Activated CD8-positive, alpha-beta T cell treated with anti-CD3 and anti-CD28 coated beads for 36 hours (primary cell): ENCODE results near the gene MTIF2. TPM values are rescaled to one million over a fixed set of nuclear protein-coding genes. Genes with fewer than 3 reads are reported as not detected.

Experiments
- ATAC-seq: fragments of 200-7000 bp; cut with Tn5 transposase; one replicate; pipeline ENCODE4 v1.10.0; 2021; ENCODE audit warnings: mild to moderate bottlenecking, moderate library complexity
- CTCF ChIA-PET: fragments of 350-600 bp; sonication (Branson Sonifier 250); formaldehyde crosslinking; loops from one replicate; lab custom pipeline; 2021; ENCODE audit warnings: antibody characterized with exemption; lab: Charles Lee
- POLR2A ChIA-PET: fragments of 350-600 bp; sonication (Branson Sonifier 250); formaldehyde crosslinking; loops from one replicate; lab custom pipeline; 2021; ENCODE audit warnings: antibody characterized with exemption; lab: Charles Lee
- DNase-seq: peaks from one replicate; pipeline ENCODE4 v3.0.0-alpha.2; 2020
- H3K27ac Mint-ChIP-seq: one replicate; pipeline ENCODE4 v1.8.0; 2021; ENCODE audit warnings: mild to moderate bottlenecking, mixed read lengths
- H3K27me3 Mint-ChIP-seq: one replicate; pipeline ENCODE4 v1.8.0; 2021; ENCODE audit warnings: mixed read lengths
- H3K36me3 Mint-ChIP-seq: one replicate; pipeline ENCODE4 v1.8.0; 2021; ENCODE audit warnings: low read depth, mixed read lengths
- H3K4me1 Mint-ChIP-seq: one replicate; pipeline ENCODE4 v1.8.0; 2021; ENCODE audit warnings: low read depth, mixed read lengths
- H3K4me3 Mint-ChIP-seq: one replicate; pipeline ENCODE4 v1.8.0; 2021; ENCODE audit warnings: mild to moderate bottlenecking, moderate library complexity, mixed read lengths
- H3K9me3 Mint-ChIP-seq: one replicate; pipeline ENCODE4 v1.8.0; 2021; ENCODE audit warnings: mixed read lengths
- CTCF ChIP-seq: fragments of 200-600 bp; IDR thresholded peaks from one replicate; pipeline ENCODE4 v1.8.0; 2022; ENCODE audit warnings: antibody characterized with exemption, mild to moderate bottlenecking
- intact Hi-C: fragments of 100-400 bp; cut with micrococcal nuclease; formaldehyde crosslinking; loops from one replicate; pipeline ENCODE4 v1.10.0; 2022
- total RNA-seq, 2 experiments: library from RNA; stranded (reverse); gene quantifications; one replicate each; pipeline ENCODE4 v1.2.3, GENCODE V29; 2021

The MTIF2 gene
- total RNA-seq, 2 experiments from 2014 or later = 50.5 to 51.1 TPM

GRCh38 chr2:55223958-55224760 is 44.9 kb downstream of the MTIF2 start:
- peaks cover 18% of the 10 kb centered on the region for H3K36me3 Mint-ChIP-seq
- ChIA-PET CTCF (interaction anchor here (1.5 kb wide), 1 partner anchor 48 kb away, joined by 4 read pairs; no protein-coding TSS in a partner anchor), POLR2A (interaction anchor here (0.6 to 2.6 kb wide), 4 partner anchors 9 to 174 kb away, joined by 3 to 13 read pairs (median 4); partner anchors contain the start of genes CLHC1, RPS27A and RTN4)
- H3K4me1 Mint-ChIP-seq = peaks cover 37% of the 10 kb centered on the region
- DNase-seq = no peak
- peak overlapping the region; percentile 67 for H3K4me3 Mint-ChIP-seq
- H3K27ac Mint-ChIP-seq = peak overlapping the region; percentile 83
- intact Hi-C loops = loop anchor here (10.0 kb wide), 2 partner anchors 209 to 649 kb away; no protein-coding TSS in a partner anchor
- ATAC-seq = no peak
- no peaks in the 10 kb centered on the region for H3K9me3 Mint-ChIP-seq
- no peaks in the 10 kb centered on the region for H3K27me3 Mint-ChIP-seq
- TF ChIP-seq CTCF = no peak

GRCh38 chr2:55213822-55214221 is 55.2 kb downstream of the MTIF2 start:
- intact Hi-C loops = no loop called here
- CTCF ChIA-PET = no interaction called here
- Mint-ChIP-seq H3K9me3 (no peaks in the 10 kb centered on the region), H3K4me1 (no peaks in the 10 kb centered on the region), H3K27me3 (no peaks in the 10 kb centered on the region), H3K27ac (no peak overlapping the region), H3K4me3 (no peak overlapping the region), H3K36me3 (no peaks in the 10 kb centered on the region)
- TF ChIP-seq CTCF = no peak
- POLR2A ChIA-PET = no interaction called here
- DNase-seq = no peak
- ATAC-seq = no peak

GRCh38 chr2:55204950-55205349 is 64.1 kb downstream of the MTIF2 start:
- ChIA-PET POLR2A (no interaction called here), CTCF (no interaction called here)
- ATAC-seq (no peak), DNase-seq (no peak)
- H3K4me3 Mint-ChIP-seq = no peak overlapping the region
- TF ChIP-seq CTCF = no peak
- no peaks in the 10 kb centered on the region for H3K4me1 Mint-ChIP-seq
- H3K36me3 Mint-ChIP-seq = peaks cover 26% of the 10 kb centered on the region
- intact Hi-C loops = no loop called here
- no peak overlapping the region for H3K27ac Mint-ChIP-seq
- no peaks in the 10 kb centered on the region for H3K27me3 Mint-ChIP-seq
- peaks cover 4% of the 10 kb centered on the region for H3K9me3 Mint-ChIP-seq

GRCh38 chr2:55204536-55204935 is 64.5 kb downstream of the MTIF2 start:
- ChIA-PET CTCF (interaction anchor here (0.6 kb wide), 1 partner anchor 408 kb away, joined by 3 read pairs; no protein-coding TSS in a partner anchor), POLR2A (interaction anchor here (0.9 kb wide), 1 partner anchor 14 kb away, joined by 3 read pairs; no protein-coding TSS in a partner anchor)
- no peak for TF ChIP-seq CTCF
- peaks cover 4% of the 10 kb centered on the region for H3K9me3 Mint-ChIP-seq
- H3K4me1 Mint-ChIP-seq = no peaks in the 10 kb centered on the region
- no peaks in the 10 kb centered on the region for H3K27me3 Mint-ChIP-seq
- peaks cover 29% of the 10 kb centered on the region for H3K36me3 Mint-ChIP-seq
- intact Hi-C loops = no loop called here
- DNase-seq = no peak
- no peak for ATAC-seq
- no peak overlapping the region for H3K27ac Mint-ChIP-seq
- no peak overlapping the region for H3K4me3 Mint-ChIP-seq

GRCh38 chr2:55200416-55200815 is 68.6 kb downstream of the MTIF2 start:
- ChIA-PET POLR2A (no interaction called here), CTCF (no interaction called here)
- H3K9me3 Mint-ChIP-seq = peaks cover 4% of the 10 kb centered on the region
- peaks cover 54% of the 10 kb centered on the region for H3K36me3 Mint-ChIP-seq
- H3K4me3 Mint-ChIP-seq = no peak overlapping the region
- no peak for ATAC-seq
- H3K27me3 Mint-ChIP-seq = no peaks in the 10 kb centered on the region
- DNase-seq = no peak
- no peaks in the 10 kb centered on the region for H3K4me1 Mint-ChIP-seq
- no peak overlapping the region for H3K27ac Mint-ChIP-seq
- no peak for TF ChIP-seq CTCF
- intact Hi-C loops = no loop called here
